H9 (cell line): ENCODE measurements around the gene TMEM131. TPM values are rescaled to one million over a fixed set of nuclear protein-coding genes. Genes with fewer than 3 reads are reported as not detected.

Experiments
- DNase-seq: peaks from one replicate; pipeline ENCODE4 v3.0.0-alpha.2; 2017
- H2AFZ ChIP-seq: one replicate; pipeline ENCODE4 v1.6.1; 2013; ENCODE audit warnings: mild to moderate bottlenecking, low read length, control low read depth, moderate library complexity
- H2AK5ac ChIP-seq: 2 replicates; pipeline ENCODE4 v1.6.1; 2013; ENCODE audit warnings: low read length, control low read depth, mixed read lengths; ENCODE audit not compliant: insufficient read length
- H2BK120ac ChIP-seq: one replicate; pipeline ENCODE4 v1.6.1; 2013; ENCODE audit warnings: low read depth, mild to moderate bottlenecking, low read length, control low read depth, inconsistent platforms; ENCODE audit not compliant: poor library complexity, severe bottlenecking
- H2BK12ac ChIP-seq: 2 replicates; pipeline ENCODE4 v1.6.1; 2013; ENCODE audit warnings: low read length, control low read depth, mixed read lengths, low read depth; ENCODE audit not compliant: insufficient read length
- H2BK15ac ChIP-seq: 2 replicates; pipeline ENCODE4 v1.6.1; 2013; ENCODE audit warnings: low read depth, low read length, control low read depth
- H2BK20ac ChIP-seq: one replicate; pipeline ENCODE4 v1.6.1; 2013; ENCODE audit warnings: low read depth, mild to moderate bottlenecking, low read length, control low read depth, inconsistent platforms; ENCODE audit not compliant: poor library complexity, severe bottlenecking
- H2BK5ac ChIP-seq: 2 replicates; pipeline ENCODE4 v1.6.1; 2013; ENCODE audit warnings: low read length, control low read depth, mixed read lengths; ENCODE audit not compliant: insufficient read length
- H3K14ac ChIP-seq: 2 replicates; pipeline ENCODE4 v1.6.1; 2013; ENCODE audit warnings: low read length, control low read depth; ENCODE audit not compliant: insufficient read depth
- H3K18ac ChIP-seq: 2 replicates; pipeline ENCODE4 v1.6.1; 2013; ENCODE audit warnings: low read depth, mild to moderate bottlenecking, mixed read lengths, low read length, control low read depth; ENCODE audit not compliant: insufficient read length
- H3K23ac ChIP-seq: 2 replicates; pipeline ENCODE4 v1.6.1; 2013; ENCODE audit warnings: low read length, control low read depth, mixed read lengths, low read depth; ENCODE audit not compliant: insufficient read length
- H3K23me2 ChIP-seq: 2 replicates; pipeline ENCODE4 v1.6.1; 2013; ENCODE audit warnings: low read depth, mild to moderate bottlenecking, mixed read lengths, low read length, control low read depth; ENCODE audit not compliant: insufficient read length, poor library complexity, severe bottlenecking
- H3K27ac ChIP-seq: 2 replicates; pipeline ENCODE4 v1.5.1; 2013; ENCODE audit warnings: low read length, control low read depth, mixed read lengths, low read depth; ENCODE audit not compliant: insufficient read length
- H3K27me3 ChIP-seq: 2 replicates; pipeline ENCODE4 v1.6.1; 2013; ENCODE audit warnings: low read length, control low read depth, inconsistent platforms; ENCODE audit not compliant: insufficient read depth
- H3K4ac ChIP-seq: 2 replicates; pipeline ENCODE4 v1.6.1; 2013; ENCODE audit warnings: low read depth, mild to moderate bottlenecking, control low read depth, inconsistent platforms, low read length, moderate library complexity
- H3K4me1 ChIP-seq: 2 replicates; pipeline ENCODE4 v1.6.1; 2013; ENCODE audit warnings: low read length, control low read depth, inconsistent platforms; ENCODE audit not compliant: insufficient read depth
- H3K4me2 ChIP-seq: 2 replicates; pipeline ENCODE4 v1.6.1; 2013; ENCODE audit warnings: low read length, control low read depth, mixed read lengths; ENCODE audit not compliant: insufficient read length, insufficient read depth
- H3K56ac ChIP-seq: 2 replicates; pipeline ENCODE4 v1.6.1; 2013; ENCODE audit warnings: low read depth, mild to moderate bottlenecking, mixed read lengths, low read length, control low read depth; ENCODE audit not compliant: insufficient read length
- H3K79me1 ChIP-seq: 2 replicates; pipeline ENCODE4 v1.6.1; 2013; ENCODE audit warnings: low read depth, mild to moderate bottlenecking, moderate library complexity, low read length, control low read depth, inconsistent platforms; ENCODE audit not compliant: insufficient read depth, poor library complexity, severe bottlenecking
- H3K79me2 ChIP-seq: 2 replicates; pipeline ENCODE4 v1.6.1; 2013; ENCODE audit warnings: low read length, control low read depth, inconsistent platforms; ENCODE audit not compliant: insufficient read depth
- H3K9ac ChIP-seq: 2 replicates; pipeline ENCODE4 v1.6.1; 2013; ENCODE audit warnings: low read length, control low read depth, mixed read lengths; ENCODE audit not compliant: insufficient read length; ENCODE audit errors: extremely low read depth
- H3K9me3 ChIP-seq: one replicate; pipeline ENCODE4 v1.6.1; 2013; ENCODE audit warnings: low read depth, low read length, inconsistent platforms; ENCODE audit not compliant: control insufficient read depth
- H3T11ph ChIP-seq: one replicate; pipeline ENCODE4 v1.6.1; 2013; ENCODE audit warnings: mild to moderate bottlenecking, low read length, control low read depth, inconsistent platforms
- H4K20me1 ChIP-seq: one replicate; pipeline ENCODE4 v1.6.1; 2013; ENCODE audit not compliant: control insufficient read depth, insufficient read length, insufficient read depth
- H4K5ac ChIP-seq: 2 replicates; pipeline ENCODE4 v1.6.1; 2013; ENCODE audit warnings: low read depth, mild to moderate bottlenecking, mixed read lengths, low read length, control low read depth; ENCODE audit not compliant: insufficient read length
- H4K8ac ChIP-seq: replicated peaks from 2 replicates; pipeline ENCODE4 v1.6.1; 2013; ENCODE audit warnings: low read length, control low read depth, mixed read lengths, low read depth; ENCODE audit not compliant: insufficient read length
- H4K91ac ChIP-seq: 2 replicates; pipeline ENCODE4 v1.6.1; 2013; ENCODE audit warnings: low read depth, mild to moderate bottlenecking, moderate library complexity, mixed read lengths, low read length, control low read depth; ENCODE audit not compliant: insufficient read length
- H3K27ac Mint-ChIP-seq, 3 experiments: 2 replicates in 2 of 3; 3 replicates in 1 of 3; pipeline ENCODE4 v1.8.0; 2020 to 2021; ENCODE audit warnings: mixed read lengths in 3 of 3, mild to moderate bottlenecking in 1 of 3, moderate library complexity in 1 of 3
- H3K27me3 Mint-ChIP-seq: 2 replicates; pipeline ENCODE4 v1.8.0; 2021; ENCODE audit warnings: low read depth, mild to moderate bottlenecking, moderate library complexity, mixed read lengths
- H3K36me3 Mint-ChIP-seq, 3 experiments: 2 replicates in 2 of 3; 3 replicates in 1 of 3; pipeline ENCODE4 v1.8.0; 2020 to 2021; ENCODE audit warnings: low read depth in 3 of 3, mixed read lengths in 3 of 3; ENCODE audit not compliant: insufficient read depth in 1 of 3
- H3K4me1 Mint-ChIP-seq, 2 experiments: 2 replicates each; pipeline ENCODE4 v1.8.0; 2020; ENCODE audit warnings: mixed read lengths in 2 of 2
- H3K4me3 Mint-ChIP-seq, 2 experiments: 2 replicates in 1 of 2; 3 replicates in 1 of 2; pipeline ENCODE4 v1.8.0; 2020 to 2021; ENCODE audit warnings: mild to moderate bottlenecking in 2 of 2, mixed read lengths in 2 of 2, moderate library complexity in 1 of 2
- H3K9me3 Mint-ChIP-seq, 2 experiments: 2 replicates in 1 of 2; 3 replicates in 1 of 2; pipeline ENCODE4 v1.8.0; 2020; ENCODE audit warnings: mild to moderate bottlenecking in 2 of 2, mixed read lengths in 2 of 2, moderate library complexity in 1 of 2
- CTCF ChIP-seq: fragments of 200-600 bp; sonication (generic); conservative IDR thresholded peaks from 3 replicates; pipeline ENCODE4 v1.8.0; 2021; ENCODE audit warnings: antibody characterized with exemption, mild to moderate bottlenecking
- WGBS: extraction: QIAGEN DNeasy Blood & Tissue Kit; methylation state at CpG from one replicate; pipeline ENCODE4 v1.1.7; 2013; ENCODE audit warnings: missing lambda C conversion rate, low lambda C conversion rate, mixed read lengths; ENCODE audit not compliant: insufficient read length; ENCODE audit errors: extremely low coverage; 5-methylcytosine and 5-hydroxymethylcytosine counted together
- total RNA-seq: library from RNA; stranded (reverse); gene quantifications from 2 replicates; pipeline ENCODE4 v1.2.1, GENCODE V29; 2021

TMEM131 gene
- total RNA-seq, 1 experiment from 2014 or later = 20.9 TPM

GRCh38 chr2:98026292-98026691 lies 30.5 kb upstream of the TMEM131 start:
- no peak overlapping the region for H3K56ac ChIP-seq
- H4K5ac ChIP-seq = no peak overlapping the region
- H3K36me3 Mint-ChIP-seq = peaks cover 0 to 6% (median 0%) of the 10 kb centered on the region in 3 experiments; a peak in 2 of 7 replicates
- H3K27me3 Mint-ChIP-seq = peaks cover 2% of the 10 kb centered on the region; the same call in 1 of the 2 replicates
- no peaks in the 10 kb centered on the region for H3K79me2 ChIP-seq
- H2AK5ac ChIP-seq = no peak overlapping the region
- no peak overlapping the region for H3K27ac Mint-ChIP-seq
- H2BK120ac ChIP-seq = no peak overlapping the region
- DNase-seq = no peak
- H2AFZ ChIP-seq = no peak overlapping the region
- H3K4me1 Mint-ChIP-seq = peaks cover 19 to 20% of the 10 kb centered on the region in 2 experiments
- H2BK5ac ChIP-seq = no peak overlapping the region
- H3K18ac ChIP-seq = no peak overlapping the region
- no peak overlapping the region for H4K91ac ChIP-seq
- WGBS = no CpG with 5 or more reads among the region's 5 CpGs
- H3K9ac ChIP-seq = no peak overlapping the region
- H3K4me2 ChIP-seq = no peak overlapping the region
- no peak overlapping the region for H4K8ac ChIP-seq
- 0 out of 2 replicates have a peak, but pooled peaks cover 3% of the 10 kb centered on the region for H3K4me1 ChIP-seq
- no peak overlapping the region for H3K4me3 Mint-ChIP-seq
- no peaks in the 10 kb centered on the region for H3K9me3 ChIP-seq
- no peaks in the 10 kb centered on the region for H3K27me3 ChIP-seq
- H3K14ac ChIP-seq = no peak overlapping the region
- H3K27ac ChIP-seq = no peak overlapping the region
- H2BK12ac ChIP-seq = no peak overlapping the region
- no peaks in the 10 kb centered on the region for H3K79me1 ChIP-seq
- no peak overlapping the region for H3T11ph ChIP-seq
- no peaks in the 10 kb centered on the region for H4K20me1 ChIP-seq
- H2BK20ac ChIP-seq = no peak overlapping the region
- no peak overlapping the region for H2BK15ac ChIP-seq
- H3K4ac ChIP-seq = no peak overlapping the region
- H3K23ac ChIP-seq = no peak overlapping the region
- no peaks in the 10 kb centered on the region for H3K23me2 ChIP-seq
- TF ChIP-seq CTCF = no peak
- peaks cover 9 to 10% of the 10 kb centered on the region in 2 experiments for H3K9me3 Mint-ChIP-seq
